IPS-18c (cell line): Measurements from ENCODE around the gene SOD2.
"Not testable (repeated sequence)": the region's sequence is repeated elsewhere in the genome, so short reads cannot be mapped to it uniquely, and the experiment has no call there.

ENCODE experiments used
- H3K4me3 ChIP-seq: 2 replicates; pipeline ENCODE4 v1.7.0; 2013; ENCODE audit warnings: low read depth, mild to moderate bottlenecking, low read length, moderate library complexity; ENCODE audit not compliant: insufficient read depth
- H3K9me3 ChIP-seq: one replicate; pipeline ENCODE4 v1.6.1; 2013; ENCODE audit warnings: mild to moderate bottlenecking, low read length, moderate library complexity; ENCODE audit not compliant: control insufficient read depth, insufficient read depth

The SOD2 gene

DNA sequence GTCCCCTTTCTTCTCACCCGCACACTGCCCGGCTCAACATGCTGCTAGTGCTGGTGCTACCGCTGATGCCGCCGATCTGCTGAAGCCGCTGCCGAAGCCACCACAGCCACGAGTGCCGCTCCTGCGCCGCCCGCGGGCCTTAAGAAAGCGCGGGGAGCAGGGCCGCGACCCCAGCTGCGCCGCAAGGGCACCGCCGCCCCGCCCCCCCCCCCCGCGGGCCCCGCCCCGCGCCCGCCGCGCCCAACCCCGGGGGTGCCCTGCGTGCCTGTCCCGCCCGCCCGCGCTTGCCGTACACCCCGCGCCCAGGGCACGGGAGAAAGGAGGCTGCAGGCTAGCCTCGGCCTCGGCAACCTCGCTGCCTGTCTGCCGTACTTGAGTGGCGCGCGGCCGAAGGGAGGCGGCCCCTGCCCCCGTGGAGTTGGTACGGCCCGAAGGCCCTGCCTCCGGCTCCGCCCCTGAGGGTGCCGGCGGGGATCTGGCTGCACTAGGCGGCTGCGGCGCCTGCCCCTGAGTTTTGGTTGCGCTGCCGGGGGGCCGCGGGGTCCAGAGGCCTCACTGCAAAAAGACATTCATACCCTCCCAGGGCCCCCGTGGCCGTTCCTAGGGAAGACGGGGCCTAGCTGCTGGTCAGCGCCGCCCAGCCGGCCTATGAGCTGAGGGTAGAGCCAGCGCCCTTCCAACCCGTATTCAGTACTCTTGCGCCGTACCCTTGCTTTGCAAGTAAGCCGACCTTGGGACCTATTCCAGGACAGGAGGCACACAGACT is at the start of gene SOD2:
TSS of gene SOD2 (minus strand) at position 114 of the 766 bp plus-strand sequence. CDS start at position 40, 74 bp downstream.
- Histone ChIP-seq H3K9me3 (no peaks in the 10 kb centered on the region), H3K4me3 (peak within 1 kb of the TSS; percentile 87)

DNA sequence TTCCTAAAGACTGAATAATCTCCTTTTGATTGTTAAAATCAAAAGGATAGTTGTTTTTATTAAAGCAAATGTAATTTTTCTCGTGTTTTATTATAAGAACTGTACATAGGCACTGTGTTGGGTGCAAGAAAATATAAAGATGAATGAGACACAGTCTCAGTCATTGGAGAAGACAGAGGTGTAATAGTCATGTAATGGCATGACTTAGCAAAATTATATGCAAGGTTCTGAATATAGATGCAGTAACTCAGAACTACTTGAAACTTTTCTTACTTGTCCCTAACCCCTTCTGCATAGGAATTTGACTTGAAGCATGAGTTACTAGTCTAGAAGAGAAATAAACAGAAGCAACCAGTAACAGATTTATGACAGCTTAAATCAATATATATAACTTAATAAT is 49.1 kb upstream of the SOD2 start:
- no peak overlapping the region for H3K4me3 ChIP-seq
- no peaks in the 10 kb centered on the region for H3K9me3 ChIP-seq

DNA sequence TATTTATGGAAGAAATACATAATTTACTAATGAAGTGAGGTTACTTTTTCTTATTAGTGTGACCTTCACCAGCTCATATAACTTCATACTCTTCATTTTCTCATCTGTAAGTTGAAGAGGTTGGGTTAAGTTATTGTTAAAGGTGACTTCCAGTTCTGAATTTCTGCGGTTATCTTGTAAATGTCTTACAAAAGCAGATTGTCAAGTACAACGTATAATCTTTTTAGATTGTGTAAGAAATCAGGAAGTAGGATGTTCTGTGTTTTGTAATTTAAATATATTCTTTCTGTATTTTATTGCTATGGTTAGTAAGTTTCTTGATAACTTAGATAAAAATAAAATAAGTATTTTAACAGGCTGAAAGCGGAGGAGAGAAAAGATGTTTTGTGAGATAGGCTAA is 46.3 kb upstream of the SOD2 start:
- H3K4me3 ChIP-seq: no peak overlapping the region
- H3K9me3 ChIP-seq: no peaks in the 10 kb centered on the region

DNA sequence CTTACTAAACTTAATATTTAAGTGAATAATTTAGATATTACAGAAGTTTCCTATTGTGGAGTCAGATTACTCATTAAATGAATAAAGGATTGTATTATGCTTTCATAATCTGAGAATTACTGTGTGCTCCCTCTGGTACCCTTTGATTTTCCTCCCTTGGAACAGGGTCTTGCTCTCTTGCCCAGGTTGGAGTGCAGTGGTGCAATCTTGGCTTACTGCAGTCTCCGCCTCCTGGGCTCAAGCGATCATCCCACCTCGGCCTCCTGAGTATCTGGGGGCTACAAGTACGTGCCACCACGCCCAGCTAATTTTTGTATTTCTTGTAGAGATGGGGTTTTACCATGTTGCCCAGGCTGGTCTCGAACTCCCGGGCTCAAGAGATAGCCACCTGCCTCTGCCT is 43.9 kb upstream of the SOD2 start:
- H3K9me3 ChIP-seq: no peaks in the 10 kb centered on the region
- H3K4me3 ChIP-seq: no peak overlapping the region

DNA sequence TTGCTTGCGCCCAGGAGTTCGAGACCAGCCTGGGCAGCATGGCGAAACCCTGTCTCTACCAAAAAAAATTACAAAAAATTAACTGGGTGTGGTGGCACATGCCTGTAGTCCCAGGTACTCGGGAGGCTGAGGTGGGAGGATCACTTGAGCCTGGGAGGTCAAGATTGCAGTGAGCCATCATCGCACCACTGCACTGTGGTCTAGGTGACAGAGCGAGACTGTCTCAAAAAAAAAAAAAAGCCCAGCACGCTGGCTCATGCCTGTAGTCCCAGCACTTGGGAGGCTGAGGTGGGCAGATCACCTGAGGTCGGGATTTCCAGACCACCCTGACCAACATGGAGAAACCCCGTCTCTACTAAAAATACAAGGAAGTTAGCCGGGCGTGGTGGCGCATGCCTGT is 40.4 kb upstream of the SOD2 start:
- not testable (repeated sequence) for H3K9me3 ChIP-seq, H3K4me3 ChIP-seq

DNA sequence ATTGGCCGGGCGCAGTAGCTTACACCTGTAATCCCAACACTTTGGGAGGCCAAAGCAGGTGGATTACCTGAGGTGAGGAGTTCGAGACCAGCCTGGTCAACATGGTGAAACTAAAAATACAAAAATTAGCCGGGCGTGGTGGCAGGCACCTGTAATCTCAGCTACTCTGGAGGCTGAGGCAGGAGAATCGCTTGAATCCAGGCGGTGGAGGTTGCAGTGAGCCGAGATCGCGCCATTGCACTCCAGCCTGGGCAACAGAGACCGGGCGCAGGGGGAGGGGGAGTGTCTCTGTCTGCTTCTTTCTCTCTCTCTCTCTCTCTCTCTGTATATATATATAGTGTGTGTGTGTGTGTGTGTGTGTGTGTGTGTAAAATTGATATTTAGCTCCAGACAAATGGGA is 39.5 kb upstream of the SOD2 start:
- not testable (repeated sequence) for H3K9me3 ChIP-seq, H3K4me3 ChIP-seq

DNA sequence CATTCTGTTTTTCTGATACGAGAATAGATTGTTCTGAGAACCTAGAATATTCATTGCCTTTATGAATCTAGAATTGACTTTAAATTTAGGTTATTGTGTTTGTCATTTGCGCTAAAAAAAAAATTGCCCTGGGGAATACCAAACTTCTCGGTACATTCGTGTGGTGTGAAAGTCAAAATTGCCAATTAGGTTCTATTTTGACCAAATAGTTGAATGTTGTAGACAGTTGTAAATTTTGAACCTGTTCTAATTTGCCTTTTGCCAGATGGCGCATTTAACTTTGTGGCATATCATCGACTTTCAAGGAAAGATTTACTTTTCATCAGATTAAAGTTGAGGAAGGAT is 37.3 kb upstream of the SOD2 start:
- Histone ChIP-seq H3K9me3 (no peaks in the 10 kb centered on the region), H3K4me3 (no peak overlapping the region)

DNA sequence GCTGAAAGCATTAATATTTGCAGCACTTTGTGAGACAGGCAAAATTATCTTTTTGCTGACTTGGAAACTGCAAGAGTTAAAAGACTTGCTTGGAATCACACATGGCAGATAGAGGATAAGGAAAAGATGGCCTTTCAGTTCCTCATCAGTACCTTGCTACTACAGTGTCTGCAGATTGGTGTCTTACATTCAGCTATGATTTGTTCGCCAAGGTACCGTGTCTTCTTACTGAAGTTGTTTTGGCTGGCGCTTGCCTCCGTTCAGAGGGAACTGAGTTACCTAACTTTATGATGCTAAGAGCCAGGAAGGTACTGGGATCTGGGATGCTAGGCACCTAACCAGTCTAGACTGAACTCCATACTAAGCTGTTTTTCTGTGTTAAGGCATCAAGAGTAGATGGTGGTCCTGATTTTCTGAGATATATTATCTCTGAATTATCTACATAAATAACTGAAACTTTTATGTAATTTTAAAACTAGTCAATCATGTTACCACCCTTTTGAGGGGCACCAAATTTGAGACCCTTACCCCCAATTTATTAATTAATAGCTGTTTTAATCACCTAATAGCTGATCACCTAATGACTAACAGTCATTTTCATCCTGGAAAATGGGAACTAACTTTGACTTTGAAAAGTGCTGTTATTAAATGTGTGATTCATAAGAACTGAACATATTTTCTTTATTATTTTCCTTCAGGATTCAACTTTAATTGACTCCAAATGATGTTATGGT is 36.7 kb upstream of the SOD2 start:
- Histone ChIP-seq H3K9me3 (no peaks in the 10 kb centered on the region), H3K4me3 (no peak overlapping the region)

DNA sequence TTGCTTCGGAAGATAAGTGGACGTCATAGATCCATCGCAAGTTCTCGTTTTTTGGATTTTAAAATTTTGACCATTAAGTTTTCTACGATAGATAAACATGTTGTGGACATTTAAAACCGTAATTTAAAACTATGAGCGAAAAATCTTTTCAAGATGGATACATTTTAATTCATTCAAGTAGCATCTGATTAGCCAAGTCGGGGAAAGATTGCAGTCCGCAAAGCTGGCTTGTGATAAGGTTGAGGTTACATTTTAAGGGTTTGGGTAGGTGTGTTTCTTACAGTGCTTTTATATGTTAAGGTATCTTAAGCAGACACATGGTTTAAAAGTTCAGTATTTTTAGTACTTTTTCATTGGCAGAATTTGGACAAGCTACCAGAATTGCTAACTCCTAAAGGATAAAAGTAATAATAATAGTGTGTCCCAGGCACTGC is 35.5 kb upstream of the SOD2 start:
- no peaks in the 10 kb centered on the region for H3K9me3 ChIP-seq
- H3K4me3 ChIP-seq: peak overlapping the region; percentile 89

DNA sequence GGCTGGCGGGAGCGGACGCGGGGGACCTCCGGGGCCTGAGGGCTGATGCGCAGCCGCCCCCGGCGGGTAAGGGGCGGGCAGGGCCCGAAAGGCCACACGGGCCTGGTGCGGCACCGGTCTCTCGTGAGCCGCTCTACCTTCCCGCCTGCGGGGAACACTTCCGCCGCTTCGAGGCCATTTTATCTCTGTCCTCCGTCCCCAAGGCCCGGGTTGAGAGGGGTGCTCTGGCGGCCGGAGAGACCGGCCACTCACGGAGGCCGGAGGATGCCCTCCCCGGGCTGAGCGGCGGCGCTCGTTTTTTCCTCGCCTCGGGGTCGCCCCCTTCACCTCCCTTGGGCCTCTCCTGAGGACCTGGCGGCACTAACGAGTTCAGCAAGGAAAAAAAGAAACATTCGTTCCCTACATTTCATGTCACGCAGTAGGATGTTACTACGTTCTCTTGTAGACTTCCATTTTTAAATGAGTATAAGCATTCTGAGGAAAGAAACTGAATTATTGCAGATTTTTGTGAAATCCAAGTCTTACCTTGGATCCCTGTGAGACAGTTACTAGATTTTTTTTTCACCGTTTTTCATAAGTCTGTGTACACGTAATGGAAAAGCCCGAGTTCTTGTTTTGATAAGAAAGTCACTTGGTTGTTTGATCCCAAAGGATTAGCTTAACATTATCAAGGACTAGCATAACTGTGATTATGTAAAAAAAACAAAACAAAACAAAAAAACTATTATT is 34.8 kb upstream of the SOD2 start:
- H3K9me3 ChIP-seq: no peaks in the 10 kb centered on the region
- peak overlapping the region; percentile 89 for H3K4me3 ChIP-seq

DNA sequence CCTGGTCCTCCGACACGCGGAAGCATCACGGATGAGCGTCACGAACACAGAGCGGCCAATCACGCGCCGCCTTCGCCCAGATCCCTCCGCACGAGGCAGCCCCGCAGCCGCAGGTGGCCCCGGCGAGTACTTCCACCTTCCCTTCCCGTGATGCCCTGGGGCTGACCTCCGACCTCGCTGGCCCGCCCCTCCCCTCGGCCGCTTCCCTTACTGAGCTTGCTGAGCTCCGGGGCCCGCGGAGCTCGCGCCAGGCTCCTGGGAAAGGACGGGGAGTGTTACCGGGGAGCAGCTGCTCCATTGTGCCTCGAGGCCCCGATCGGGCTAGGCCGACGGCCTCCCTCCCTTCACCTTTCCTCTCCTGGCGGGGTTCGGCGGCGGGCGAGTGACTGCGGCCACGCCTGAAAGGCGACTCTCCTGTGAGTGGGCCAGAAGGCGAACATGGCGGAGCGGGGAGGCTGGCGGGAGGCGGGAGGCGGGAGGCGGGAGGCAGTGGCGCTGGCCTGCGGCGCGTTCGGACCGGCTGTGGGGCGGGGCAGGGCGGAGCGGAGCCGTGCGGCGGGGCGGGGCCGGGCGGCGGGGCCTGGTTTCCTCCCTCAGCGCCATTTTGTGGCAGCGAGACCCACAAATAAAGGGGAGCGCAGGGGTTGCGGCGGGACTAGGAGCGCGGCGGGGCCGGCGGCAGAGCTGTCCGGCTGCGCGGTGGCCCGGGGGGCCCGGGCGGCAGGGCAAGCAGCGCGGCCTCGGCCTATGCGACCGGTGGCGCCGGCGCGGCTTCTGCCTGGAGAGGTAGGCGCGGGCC is 34.1 kb upstream of the SOD2 start, which contains the start of gene WTAP:
TSS of gene WTAP (plus strand) at position 589 of the 799 bp plus-strand sequence. CDS start 8,760 bp downstream, outside the sequence.
- Histone ChIP-seq H3K9me3 (no peaks in the 10 kb centered on the region), H3K4me3 (peak within 1 kb of the TSS; percentile 95)

DNA sequence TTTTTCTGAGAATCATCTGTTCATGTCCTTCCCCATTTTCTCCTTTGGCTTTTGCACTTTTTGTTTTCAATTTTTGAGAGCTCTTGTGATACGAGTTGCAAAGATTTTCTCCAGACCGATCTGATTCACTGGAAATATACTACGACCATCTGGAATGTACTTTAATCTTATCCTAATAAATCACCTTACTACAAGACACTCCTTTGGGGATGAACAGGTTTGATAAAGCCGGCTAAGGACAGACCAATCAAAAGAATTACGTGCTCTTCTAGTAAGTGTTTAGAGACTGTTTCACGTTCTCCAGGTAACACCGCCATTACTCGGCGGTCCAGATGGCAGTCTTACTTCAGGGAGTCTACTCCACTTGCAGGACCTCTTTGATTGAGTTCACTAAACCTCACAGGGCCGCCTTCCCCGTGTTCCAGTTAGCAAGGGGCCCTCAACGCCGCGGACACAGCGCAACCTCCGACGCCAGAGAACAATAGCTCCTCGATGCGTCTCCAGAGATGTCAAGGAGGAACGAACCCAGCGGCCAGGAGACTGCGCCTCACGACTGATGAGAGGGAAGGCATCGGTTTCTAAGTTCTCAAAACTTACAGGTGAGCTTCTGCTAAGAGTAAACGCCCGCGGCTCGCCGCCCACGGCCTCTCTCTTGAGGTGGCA is 33.3 kb upstream of the SOD2 start:
- Histone ChIP-seq H3K9me3 (no peaks in the 10 kb centered on the region), H3K4me3 (peak overlapping the region; percentile 95)

DNA sequence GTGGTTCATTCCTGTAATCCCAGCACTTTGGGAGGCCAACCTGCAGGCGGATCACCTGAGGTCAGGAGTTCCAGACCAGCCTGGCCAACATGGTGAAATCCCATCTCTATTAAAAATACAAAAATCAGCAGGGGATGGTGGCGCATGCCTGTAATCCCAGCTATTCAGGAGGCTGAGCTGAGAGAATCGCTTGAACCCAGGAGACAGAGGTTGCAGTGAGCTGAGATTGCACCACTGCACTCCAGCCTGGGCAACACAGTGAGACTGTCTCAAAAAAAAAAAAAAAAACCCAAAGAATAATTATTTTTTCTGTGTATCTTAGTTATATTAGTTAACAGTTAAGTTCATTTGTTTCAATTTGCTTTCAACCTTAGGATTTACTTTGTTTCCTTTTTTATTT is 32.2 kb upstream of the SOD2 start:
- not testable (repeated sequence) for H3K9me3 ChIP-seq, H3K4me3 ChIP-seq

DNA sequence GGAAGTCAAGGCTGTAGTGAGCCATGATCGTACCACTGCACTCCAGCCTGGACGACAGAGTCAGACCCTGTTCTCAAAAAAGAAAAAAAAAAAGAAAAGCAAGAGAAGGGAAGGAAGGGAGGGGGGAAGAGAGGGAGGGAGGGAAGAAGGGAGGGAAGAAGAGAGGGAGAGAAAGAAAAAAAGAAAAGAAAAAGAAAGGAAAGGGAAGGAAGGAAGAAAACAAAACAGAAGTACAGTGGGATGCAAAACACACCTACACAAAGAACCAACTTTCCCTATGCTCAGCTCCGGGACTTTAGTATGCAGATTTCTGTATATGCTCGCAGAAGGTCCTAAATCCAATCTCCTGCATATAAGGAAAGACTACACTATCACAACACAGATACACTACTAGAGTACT is 31.7 kb upstream of the SOD2 start:
- no peak overlapping the region for H3K4me3 ChIP-seq

DNA sequence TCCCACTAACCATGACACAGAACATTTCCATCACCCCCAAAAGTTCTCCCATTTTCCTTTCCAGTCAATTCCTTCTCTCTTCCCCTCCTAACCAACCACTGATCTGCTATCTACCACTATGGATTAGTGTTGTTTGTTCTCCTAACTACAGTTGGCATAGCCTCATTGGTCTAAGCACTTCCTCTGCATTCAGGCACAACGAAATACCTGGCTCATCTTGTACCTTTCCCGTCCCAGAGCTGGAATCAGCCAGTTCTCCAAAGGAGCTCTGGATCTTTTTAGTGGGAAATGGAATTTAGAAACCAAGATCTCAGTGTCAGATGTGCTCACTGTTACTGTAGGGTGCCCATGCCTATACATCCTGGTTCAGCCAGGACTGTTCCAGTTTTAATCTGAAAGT is 30.2 kb upstream of the SOD2 start:
- H3K9me3 ChIP-seq: no peaks in the 10 kb centered on the region

More for the DNA sequence above, 31.7 kb upstream of the SOD2 start:
- H3K9me3 ChIP-seq: no peaks in the 10 kb centered on the region

DNA sequence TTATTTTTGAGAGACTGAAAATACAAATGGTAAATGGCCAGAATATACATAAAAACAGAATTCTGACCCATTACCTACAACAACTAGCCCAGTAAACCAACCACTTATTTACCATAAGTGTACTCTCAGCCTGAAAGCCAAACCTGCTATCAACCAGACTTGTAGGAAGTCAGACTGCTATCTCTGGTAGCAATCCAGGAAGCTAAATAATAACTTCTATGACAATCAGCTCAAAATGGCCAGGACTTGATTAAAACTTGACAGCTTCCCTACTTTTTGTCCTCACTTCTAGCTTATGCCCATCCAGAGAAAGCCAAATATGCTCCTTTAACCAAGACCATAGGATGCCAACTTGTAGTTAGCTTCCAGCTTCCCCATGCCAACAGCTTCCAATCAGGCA is 29.6 kb upstream of the SOD2 start:
- Histone ChIP-seq H3K9me3 (no peaks in the 10 kb centered on the region), H3K4me3 (no peak overlapping the region)

More for the DNA sequence above, 30.2 kb upstream of the SOD2 start:
- no peak overlapping the region for H3K4me3 ChIP-seq

DNA sequence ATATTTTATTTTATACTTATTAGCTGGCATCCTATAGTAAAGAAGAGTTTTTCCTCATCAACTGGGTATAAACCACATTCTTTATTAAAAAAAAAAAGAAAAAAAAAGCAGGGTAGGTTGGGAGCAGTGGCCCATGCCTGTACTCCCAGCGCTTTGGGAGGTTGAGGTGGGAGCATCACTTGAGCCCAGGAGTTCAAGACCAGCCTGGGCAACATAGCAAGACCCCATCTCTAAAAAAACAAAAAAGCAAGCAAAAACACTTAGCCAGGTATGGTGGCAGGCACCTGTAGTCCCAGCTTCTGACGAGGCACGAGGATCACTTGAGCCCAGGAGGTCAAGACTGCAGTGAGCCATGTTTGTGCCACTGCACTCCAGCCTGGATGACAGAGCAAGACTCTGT is 28.9 kb upstream of the SOD2 start:
- not testable (repeated sequence) for H3K4me3 ChIP-seq, H3K9me3 ChIP-seq
